A204.1 (cell line): ENCODE results near the gene GRN.
"Not testable (repeated sequence)": the region's sequence is repeated elsewhere in the genome, so short reads cannot be mapped to it uniquely, and the experiment has no call there.

ENCODE experiments used
- FAIRE-seq: peaks from 2 replicates; lab custom pipeline; 2012; peaks lifted over from hg19 to GRCh38; lab: Jason Lieb, UNC

The GRN gene

GRCh38 chr17:44361292-44362260 lies 16.5 kb downstream of the GRN start:
- FAIRE-seq = no peak

GRCh38 chr17:44362459-44362948 lies 17.4 kb downstream of the GRN start:
- no peak for FAIRE-seq

DNA sequence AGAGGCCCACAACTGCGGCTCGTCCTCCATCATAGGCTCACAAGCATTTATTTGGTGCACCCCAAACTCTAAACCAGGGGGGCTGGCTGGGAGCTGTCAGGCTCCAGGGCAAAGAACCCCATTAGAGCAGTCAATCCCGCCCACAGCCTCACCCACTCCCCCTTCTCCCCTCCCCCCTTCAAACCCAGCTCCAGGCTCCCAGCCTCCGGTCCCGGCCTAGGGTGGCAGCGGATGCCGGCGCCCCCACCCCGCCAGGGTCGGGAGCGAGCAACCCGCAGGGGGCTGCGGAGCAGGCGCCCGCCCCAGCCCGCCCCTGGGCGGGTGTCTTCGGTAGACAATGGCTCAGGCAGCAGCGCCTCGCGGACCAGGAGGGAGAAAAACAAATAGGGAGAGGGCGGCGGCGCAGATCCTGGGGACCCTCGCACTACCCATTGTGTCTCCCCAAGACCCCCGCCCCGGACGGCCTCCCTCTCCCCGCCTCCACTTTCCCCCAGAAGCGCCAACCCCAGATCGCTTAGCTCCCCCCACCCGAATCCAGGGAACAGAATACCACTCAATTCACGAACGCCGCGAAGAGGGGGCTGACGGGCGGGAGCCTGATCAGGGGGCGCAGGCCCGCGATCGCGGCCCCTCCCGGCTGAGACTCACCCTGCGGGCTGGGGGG lies 18.0 kb downstream of the GRN start:
- FAIRE-seq = no peak

GRCh38 chr17:44363613-44364159 lies 18.6 kb downstream of the GRN start, which contains the start of gene FAM171A2:
TSS of gene FAM171A2 (minus strand) at chr17:44363853. CDS start at chr17:44363714, 139 bp downstream.
- FAIRE-seq = no peak

GRCh38 chr17:44365051-44365450 lies 19.9 kb downstream of the GRN start:
- not testable (repeated sequence) for FAIRE-seq

DNA sequence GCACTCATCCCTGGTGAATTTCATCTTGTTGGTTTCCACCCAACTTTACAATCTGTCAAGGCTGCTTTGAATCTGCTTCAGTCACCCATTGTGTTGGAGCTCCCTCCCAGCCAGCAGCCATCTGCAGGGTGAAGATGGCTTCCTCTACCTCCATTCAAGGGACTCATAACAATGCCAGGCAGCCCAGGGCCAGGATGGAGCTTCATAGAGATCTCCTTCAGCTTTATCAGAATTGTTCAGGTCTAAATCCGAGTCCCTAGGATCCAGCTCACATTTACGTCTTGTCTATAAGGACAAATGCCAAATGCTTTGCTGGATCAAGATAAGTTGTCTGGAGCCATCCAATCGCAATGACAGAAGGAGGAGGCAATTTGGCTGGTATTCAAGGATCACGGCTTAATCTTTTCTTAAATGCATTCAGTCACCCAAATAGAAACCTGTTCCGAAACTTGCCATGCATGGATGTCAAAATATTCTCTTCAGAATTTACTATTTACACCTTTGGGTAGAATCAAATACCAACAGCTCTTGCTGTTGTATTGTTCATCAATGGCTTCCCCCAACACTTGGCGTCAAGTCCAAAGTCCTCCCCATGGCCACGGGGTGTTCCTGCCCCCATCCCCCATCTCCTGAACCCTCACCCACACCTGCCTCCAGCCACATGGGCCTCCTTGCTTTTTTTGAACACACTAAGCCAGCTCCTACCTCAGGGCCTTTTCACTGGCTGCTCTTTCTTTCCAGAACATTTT lies 22.3 kb downstream of the GRN start:
- FAIRE-seq = no peak

GRCh38 chr17:44368391-44369243 lies 23.5 kb downstream of the GRN start:
- not testable (repeated sequence) for FAIRE-seq

GRCh38 chr17:44369414-44370023 lies 24.4 kb downstream of the GRN start:
- not testable (repeated sequence) for FAIRE-seq

GRCh38 chr17:44372036-44372435 lies 26.9 kb downstream of the GRN start:
- no peak for FAIRE-seq

DNA sequence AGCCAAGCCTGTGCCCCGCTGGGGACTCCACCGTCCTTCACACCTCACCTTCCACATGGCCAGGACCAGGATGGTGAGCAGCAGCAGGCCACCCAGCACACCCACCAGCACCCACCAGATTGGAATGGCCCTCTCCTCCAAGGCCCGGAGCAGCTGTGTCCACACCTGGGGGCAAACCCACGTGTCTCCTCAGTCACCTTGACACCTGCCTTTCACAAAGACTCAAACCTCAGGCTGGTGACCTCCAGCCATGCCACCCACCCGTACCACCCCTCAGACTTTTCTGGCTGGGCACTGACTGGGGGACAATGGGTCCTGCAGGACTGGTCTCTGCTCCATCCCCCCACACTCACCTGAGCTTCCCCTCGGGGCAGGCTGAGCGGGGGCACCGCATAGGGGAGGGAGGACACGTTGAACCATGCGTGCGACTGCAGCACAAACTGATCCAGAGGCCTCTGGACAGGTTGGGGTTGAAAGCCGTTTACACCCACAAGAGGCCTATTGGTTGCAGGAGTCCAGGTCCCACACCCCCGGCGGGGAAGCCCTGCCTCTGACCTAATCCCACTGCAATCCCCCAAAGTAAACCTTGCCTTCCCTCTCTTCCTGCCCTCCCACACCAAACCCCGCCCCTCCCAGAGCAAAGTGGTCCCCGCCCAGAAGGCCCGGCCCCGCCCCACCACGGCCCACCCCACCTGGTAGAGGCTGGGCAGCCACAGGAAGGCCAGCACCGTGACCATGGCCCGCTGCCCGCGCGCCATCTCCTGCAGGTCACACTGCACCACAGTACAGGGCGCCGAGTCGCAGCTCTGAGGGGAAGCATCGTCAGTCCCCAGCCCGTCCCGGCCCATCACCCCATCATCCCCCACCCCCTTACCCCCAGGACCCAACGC lies 29.4 kb downstream of the GRN start:
- no peak for FAIRE-seq

- FAIRE-seq = no peak
Measured at GRCh38 chr17:44375196-44376017, 30.3 kb downstream of the GRN start.

DNA sequence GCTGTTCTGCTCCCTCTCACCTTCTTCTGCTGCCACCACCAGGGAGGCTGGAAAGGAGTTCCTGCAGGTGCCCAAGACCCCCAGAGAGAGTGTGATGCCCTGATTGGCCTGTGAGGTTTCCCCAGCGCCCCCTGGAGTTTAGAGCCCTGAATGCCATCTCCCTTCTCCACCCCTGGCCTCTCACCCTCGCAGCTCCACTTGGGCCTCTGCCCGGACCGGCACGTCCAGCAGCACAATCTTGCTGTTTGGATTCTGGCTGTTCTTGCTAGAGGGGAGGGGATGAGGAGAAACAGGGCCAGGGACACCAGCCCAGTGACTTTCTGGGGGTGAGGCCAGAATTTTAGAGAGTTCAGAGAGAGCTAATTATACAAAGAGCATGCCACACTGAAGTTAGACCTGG lies 31.0 kb downstream of the GRN start:
- no peak for FAIRE-seq

GRCh38 chr17:44376779-44377178 lies 31.7 kb downstream of the GRN start:
- FAIRE-seq = no peak

- FAIRE-seq = no peak
Measured at GRCh38 chr17:44378171-44378705, 33.1 kb downstream of the GRN start.

DNA sequence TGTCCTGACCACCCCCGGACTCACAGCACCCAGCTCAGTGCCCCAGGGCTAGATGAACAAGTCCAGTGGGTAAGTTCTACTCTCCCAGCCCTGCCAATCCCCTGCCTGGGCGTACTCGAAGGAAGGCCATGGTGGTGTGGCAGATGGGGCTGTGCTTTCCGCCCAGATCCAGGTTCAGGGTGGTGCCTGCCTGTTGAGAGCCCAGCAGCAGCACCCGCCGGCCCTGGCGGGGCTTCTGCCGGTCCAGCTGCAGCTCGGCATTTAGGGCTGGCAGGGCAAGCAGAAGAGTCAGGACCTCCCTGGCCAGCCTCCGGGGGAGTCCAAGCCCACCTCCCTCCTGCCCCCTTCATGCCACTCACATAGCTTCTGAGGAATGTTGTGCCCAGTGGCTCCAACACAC lies 34.8 kb downstream of the GRN start:
- FAIRE-seq = no peak

- FAIRE-seq = no peak
Measured at GRCh38 chr17:44380767-44381166, 35.7 kb downstream of the GRN start.

GRCh38 chr17:44381810-44382305 lies 36.8 kb downstream of the GRN start:
- FAIRE-seq = no peak

- FAIRE-seq = no peak
Measured at GRCh38 chr17:44382917-44383316, 37.8 kb downstream of the GRN start.
